Naive thymus-derived CD8-positive, alpha-beta T cell (primary cell): ENCODE results near the gene RNASE12. TPM values are rescaled to one million over a fixed set of nuclear protein-coding genes. Genes with fewer than 3 reads are reported as not detected.
"Not testable (repeated sequence)": the region's sequence is repeated elsewhere in the genome, so short reads cannot be mapped to it uniquely, and the experiment has no call there.

Experiments
- ATAC-seq, 2 donors: fragments of 150-1000 bp; cut with Tn5 transposase in 1 of 2; sonication (Bioruptor Pico), chemical (Tn5 transposase) in 1 of 2; 1 replicate in 1 of 2; 2 replicates in 1 of 2; pipeline ENCODE4 v1.10.0; 2021; ENCODE audit warnings: mild to moderate bottlenecking in 2 of 2, moderate library complexity in 2 of 2
- POLR2A ChIA-PET: fragments of 350-600 bp; sonication (Branson Sonifier 250); formaldehyde crosslinking; loops from one replicate; lab custom pipeline; 2021; ENCODE audit warnings: antibody characterized with exemption; lab: Charles Lee
- DNase-seq, 10 donors: peaks; one replicate each; pipeline versions ENCODE4 v3.0.0 to v3.0.0-alpha.2; 2020 to 2022
- H3K27ac Mint-ChIP-seq, 10 donors: one replicate each; pipeline ENCODE4 v1.8.0; 2020 to 2022; ENCODE audit warnings: mild to moderate bottlenecking in 10 of 10, mixed read lengths in 10 of 10, moderate library complexity in 4 of 10, inconsistent platforms in 1 of 10
- H3K27me3 Mint-ChIP-seq, 5 donors: one replicate each; pipeline ENCODE4 v1.8.0; 2021 to 2022; ENCODE audit warnings: mixed read lengths in 5 of 5
- H3K36me3 Mint-ChIP-seq, 3 donors: one replicate each; pipeline ENCODE4 v1.8.0; 2020 to 2022; ENCODE audit warnings: mixed read lengths in 3 of 3, mild to moderate bottlenecking in 2 of 3, inconsistent platforms in 1 of 3
- H3K4me1 Mint-ChIP-seq, 4 donors: one replicate each; pipeline ENCODE4 v1.8.0; 2021 to 2022; ENCODE audit warnings: mixed read lengths in 4 of 4
- H3K4me3 Mint-ChIP-seq, 10 donors: one replicate each; pipeline ENCODE4 v1.8.0; 2020 to 2022; ENCODE audit warnings: mild to moderate bottlenecking in 10 of 10, mixed read lengths in 10 of 10, moderate library complexity in 6 of 10, inconsistent platforms in 1 of 10
- H3K9me3 Mint-ChIP-seq, 9 donors: one replicate each; pipeline ENCODE4 v1.8.0; 2020 to 2022; ENCODE audit warnings: mixed read lengths in 9 of 9, mild to moderate bottlenecking in 3 of 9, inconsistent platforms in 1 of 9, moderate library complexity in 1 of 9
- polyA plus RNA-seq, 3 donors: library from polyadenylated mRNA; unstranded; fragments of 300-500 nt; fragmentation: Illumina TruSeq; gene quantifications; one replicate each; pipeline ENCODE4 v1.2.3, GENCODE V29; 2021
- total RNA-seq, 8 experiments: library from RNA in 2 of 8; stranded (reverse) in 2 of 8; gene quantifications; one replicate each; pipeline ENCODE4 v1.2.3 and lab custom pipeline; 2021 to 2026

RNASE12 gene
- total and polyA plus RNA-seq, 5 experiments from 2014 or later = not detected

- H3K36me3 Mint-ChIP-seq = peaks cover 0 to 8% (median 0%) of the 10 kb centered on the region in 3 donors
- DNase-seq (no peak), ATAC-seq (no peak)
- POLR2A ChIA-PET = no interaction called here
- H3K4me3 Mint-ChIP-seq = no peak overlapping the region
- H3K4me1 Mint-ChIP-seq = peaks cover 3 to 11% (median 9%) of the 10 kb centered on the region in 4 donors
- no peaks in the 10 kb centered on the region for H3K27me3 Mint-ChIP-seq
- no peak overlapping the region for H3K27ac Mint-ChIP-seq
- peaks cover 0 to 28% (median 10%) of the 10 kb centered on the region in 9 donors for H3K9me3 Mint-ChIP-seq
Measured at GRCh38 chr14:20569066-20569465, 22.1 kb downstream of the RNASE12 start.

- Mint-ChIP-seq H3K27ac (no peak overlapping the region), H3K36me3 (peaks cover 0 to 8% (median 0%) of the 10 kb centered on the region in 3 donors), H3K4me3 (no peak overlapping the region), H3K27me3 (no peaks in the 10 kb centered on the region), H3K9me3 (peaks cover 0 to 28% (median 10%) of the 10 kb centered on the region in 9 donors), H3K4me1 (peaks cover 3 to 11% (median 9%) of the 10 kb centered on the region in 4 donors)
- DNase-seq (no peak), ATAC-seq (no peak)
- POLR2A ChIA-PET = no interaction called here
Measured at GRCh38 chr14:20568393-20568792, 22.8 kb downstream of the RNASE12 start.

DNA sequence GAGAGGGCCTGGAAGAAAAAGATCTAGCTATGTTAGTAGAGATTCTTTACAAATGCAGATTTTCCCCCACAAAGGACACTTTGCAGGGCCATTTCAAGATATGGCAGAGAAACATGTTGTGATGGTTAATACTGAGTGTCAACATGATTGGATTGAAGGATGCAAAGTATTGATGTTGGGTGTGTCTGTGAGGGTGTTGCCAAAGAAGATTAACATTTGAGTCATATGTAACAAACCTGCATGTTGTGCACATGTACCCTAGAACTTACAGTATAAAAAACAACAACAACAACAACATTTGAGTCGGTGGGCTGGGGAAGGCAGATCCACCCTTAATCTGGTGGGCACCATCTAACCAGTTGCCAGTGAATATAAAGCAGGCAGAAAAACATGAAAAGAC lies 24.0 kb downstream of the RNASE12 start:
- POLR2A ChIA-PET, H3K27me3 Mint-ChIP-seq, ATAC-seq: not testable (repeated sequence)

GRCh38 chr14:20564501-20564997 lies 26.6 kb downstream of the RNASE12 start:
- Mint-ChIP-seq H3K9me3 (peaks cover 0 to 21% (median 10%) of the 10 kb centered on the region in 9 donors), H3K36me3 (peaks cover 0 to 8% (median 0%) of the 10 kb centered on the region in 3 donors), H3K4me1 (peaks cover 3 to 11% (median 9%) of the 10 kb centered on the region in 4 donors), H3K27ac (no peak overlapping the region), H3K4me3 (no peak overlapping the region), H3K27me3 (no peaks in the 10 kb centered on the region)
- POLR2A ChIA-PET = no interaction called here
- DNase-seq (no peak), ATAC-seq (no peak)

More for the DNA sequence above, 24.0 kb downstream of the RNASE12 start:
- not testable (repeated sequence) for H3K36me3 Mint-ChIP-seq, H3K4me3 Mint-ChIP-seq, DNase-seq, H3K27ac Mint-ChIP-seq
- Mint-ChIP-seq H3K9me3 (peaks cover 0 to 28% (median 10%) of the 10 kb centered on the region in 9 donors), H3K4me1 (peaks cover 3 to 11% (median 9%) of the 10 kb centered on the region in 4 donors)

GRCh38 chr14:20563971-20564370 lies 27.2 kb downstream of the RNASE12 start:
- H3K4me3 Mint-ChIP-seq = no peak overlapping the region
- H3K27me3 Mint-ChIP-seq = peaks cover 0 to 1% (median 0%) of the 10 kb centered on the region in 5 donors
- peaks cover 0 to 18% (median 9%) of the 10 kb centered on the region in 9 donors for H3K9me3 Mint-ChIP-seq
- H3K36me3 Mint-ChIP-seq = peaks cover 0 to 6% (median 0%) of the 10 kb centered on the region in 3 donors
- peaks cover 4 to 11% (median 9%) of the 10 kb centered on the region in 4 donors for H3K4me1 Mint-ChIP-seq
- no peak overlapping the region for H3K27ac Mint-ChIP-seq
- POLR2A ChIA-PET = no interaction called here
- no peak for ATAC-seq
- no peak for DNase-seq

DNA sequence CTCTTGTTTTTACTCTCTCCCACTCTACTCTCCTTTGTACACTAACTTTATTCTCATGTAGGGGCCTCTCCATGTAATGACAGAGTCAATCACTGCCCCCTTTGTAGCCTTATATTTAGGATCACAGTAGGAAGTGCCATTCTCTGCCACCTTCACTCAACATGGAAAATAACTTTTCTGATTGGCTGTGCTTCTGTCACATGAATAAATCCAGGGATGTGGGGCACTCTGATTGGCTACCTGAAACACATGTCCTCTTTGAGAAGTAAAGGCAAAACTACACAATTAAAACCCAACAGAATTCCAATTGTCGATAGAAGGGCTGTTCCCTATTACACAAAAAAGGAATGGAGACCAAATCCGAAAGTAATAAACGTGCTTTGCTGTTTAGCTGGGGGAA lies 30.2 kb downstream of the RNASE12 start, which contains the start of gene RNASE9:
Gene RNASE9 (minus strand): TSS at position 87 of the 400 bp plus-strand sequence.
- Mint-ChIP-seq H3K27me3 (peaks cover 0 to 5% (median 4%) of the 10 kb centered on the region in 5 donors), H3K4me1 (peaks cover 0 to 1% (median 0%) of the 10 kb centered on the region in 4 donors), H3K36me3 (no peaks in the 10 kb centered on the region), H3K4me3 (no peak within 1 kb of the TSS), H3K9me3 (no peaks in the 10 kb centered on the region), H3K27ac (no peak within 1 kb of the TSS)
- DNase-seq (no peak), ATAC-seq (no peak)
- POLR2A ChIA-PET = no interaction called here

GRCh38 chr14:20559461-20559904 lies 31.7 kb downstream of the RNASE12 start:
- peaks cover 0 to 5% (median 4%) of the 10 kb centered on the region in 5 donors for H3K27me3 Mint-ChIP-seq
- peaks cover 0 to 1% (median 0%) of the 10 kb centered on the region in 4 donors for H3K4me1 Mint-ChIP-seq
- H3K9me3 Mint-ChIP-seq = no peaks in the 10 kb centered on the region
- no peak overlapping the region for H3K27ac Mint-ChIP-seq
- DNase-seq = no peak
- no peak for ATAC-seq
- H3K36me3 Mint-ChIP-seq = no peaks in the 10 kb centered on the region
- H3K4me3 Mint-ChIP-seq = no peak overlapping the region
- POLR2A ChIA-PET = interaction anchor here (0.5 kb wide), 1 partner anchor 69 kb away, joined by 3 read pairs; no protein-coding TSS in a partner anchor

- H3K9me3 Mint-ChIP-seq = no peaks in the 10 kb centered on the region
- no peak overlapping the region for H3K4me3 Mint-ChIP-seq
- DNase-seq (no peak), ATAC-seq (no peak)
- no peak overlapping the region for H3K27ac Mint-ChIP-seq
- no peaks in the 10 kb centered on the region for H3K36me3 Mint-ChIP-seq
- H3K27me3 Mint-ChIP-seq = peaks cover 0 to 7% (median 4%) of the 10 kb centered on the region in 5 donors
- peaks cover 0 to 1% (median 0%) of the 10 kb centered on the region in 4 donors for H3K4me1 Mint-ChIP-seq
- POLR2A ChIA-PET = no interaction called here
Measured at GRCh38 chr14:20557212-20557542, 34.0 kb downstream of the RNASE12 start.

- POLR2A ChIA-PET = no interaction called here
- DNase-seq = no peak
- no peaks in the 10 kb centered on the region for H3K9me3 Mint-ChIP-seq
- peaks cover 0 to 1% (median 0%) of the 10 kb centered on the region in 4 donors for H3K4me1 Mint-ChIP-seq
- no peaks in the 10 kb centered on the region for H3K36me3 Mint-ChIP-seq
- no peak overlapping the region for H3K4me3 Mint-ChIP-seq
- no peak overlapping the region for H3K27ac Mint-ChIP-seq
- peaks cover 0 to 7% (median 4%) of the 10 kb centered on the region in 5 donors for H3K27me3 Mint-ChIP-seq
- ATAC-seq = no peak
Measured at GRCh38 chr14:20556500-20557211, 34.5 kb downstream of the RNASE12 start.

DNA sequence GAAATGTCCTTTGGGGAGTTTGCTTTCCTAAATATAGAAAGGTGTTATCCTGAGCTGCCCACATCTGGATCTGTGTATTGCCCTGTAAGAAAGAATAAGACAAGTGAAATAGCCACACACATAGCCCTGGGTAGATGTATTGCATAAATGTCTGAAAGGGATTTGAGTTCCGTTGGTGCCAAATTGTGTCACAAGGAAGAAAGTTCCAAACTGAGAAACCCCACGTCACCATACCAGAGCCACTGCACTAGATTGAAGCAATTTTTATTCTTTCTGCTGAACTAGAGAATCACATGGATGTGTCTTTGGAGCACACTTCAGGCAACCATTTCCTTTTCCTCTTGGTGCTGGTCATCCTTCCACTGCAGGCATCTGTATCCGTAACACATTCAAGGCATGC lies 35.3 kb downstream of the RNASE12 start:
- no peak overlapping the region for H3K4me3 Mint-ChIP-seq
- peaks cover 0 to 1% (median 0%) of the 10 kb centered on the region in 4 donors for H3K4me1 Mint-ChIP-seq
- H3K27ac Mint-ChIP-seq = no peak overlapping the region
- ATAC-seq = no peak
- H3K36me3 Mint-ChIP-seq = no peaks in the 10 kb centered on the region
- DNase-seq = no peak
- POLR2A ChIA-PET = no interaction called here
- H3K9me3 Mint-ChIP-seq = no peaks in the 10 kb centered on the region
- peaks cover 0 to 7% (median 4%) of the 10 kb centered on the region in 5 donors for H3K27me3 Mint-ChIP-seq

- no peak for DNase-seq
- Mint-ChIP-seq H3K4me1 (no peaks in the 10 kb centered on the region), H3K27me3 (peaks cover 0 to 6% (median 2%) of the 10 kb centered on the region in 5 donors), H3K9me3 (no peaks in the 10 kb centered on the region), H3K4me3 (no peak overlapping the region), H3K36me3 (no peaks in the 10 kb centered on the region), H3K27ac (no peak overlapping the region)
- no peak for ATAC-seq
- POLR2A ChIA-PET = no interaction called here
Measured at GRCh38 chr14:20553024-20553423, 38.2 kb downstream of the RNASE12 start.

DNA sequence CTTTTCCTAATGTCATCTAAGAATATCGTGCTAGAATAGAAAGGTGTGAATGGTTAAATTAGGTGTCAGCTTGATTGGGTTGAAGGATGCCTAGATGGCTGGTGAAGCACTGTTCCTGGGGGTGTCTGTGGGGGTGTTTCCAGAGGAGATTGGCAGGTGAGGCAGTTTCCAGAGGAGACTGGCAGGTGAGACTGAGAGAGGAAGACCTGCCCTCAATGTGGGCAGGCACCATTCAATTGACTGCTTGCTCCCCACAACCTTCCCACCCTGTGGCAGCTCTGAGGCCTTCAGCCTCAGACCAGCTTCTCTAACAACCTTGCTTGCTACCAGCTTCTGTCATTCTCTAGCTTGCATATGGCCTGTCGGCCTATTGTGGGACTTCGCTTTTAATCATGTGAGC lies 39.6 kb downstream of the RNASE12 start:
- Mint-ChIP-seq H3K9me3 (no peaks in the 10 kb centered on the region), H3K27me3 (peaks cover 0 to 3% (median 2%) of the 10 kb centered on the region in 5 donors), H3K36me3 (no peaks in the 10 kb centered on the region), H3K4me1 (peaks cover 0 to 1% (median 0%) of the 10 kb centered on the region in 4 donors), H3K27ac (no peak overlapping the region), H3K4me3 (no peak overlapping the region)
- POLR2A ChIA-PET = no interaction called here
- DNase-seq (no peak), ATAC-seq (no peak)

DNA sequence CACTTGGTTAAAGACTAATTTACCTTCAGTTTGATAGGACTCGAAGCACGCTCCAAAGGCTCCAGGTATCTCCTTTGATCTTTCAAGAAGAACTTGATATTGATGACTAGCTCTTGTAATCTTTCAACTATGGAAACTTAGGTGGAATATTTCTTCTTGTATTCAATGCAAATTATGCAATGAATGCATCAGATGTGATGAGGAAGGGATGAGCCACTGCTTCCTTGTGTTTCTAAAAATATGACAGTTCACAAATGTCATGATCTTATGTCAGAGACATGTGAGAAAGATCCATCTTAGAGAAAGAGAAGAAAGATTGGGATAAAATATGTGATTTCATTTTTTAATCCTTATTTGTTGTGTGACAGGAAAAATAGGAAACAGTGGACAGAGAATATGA lies 40.2 kb downstream of the RNASE12 start:
- no peak overlapping the region for H3K27ac Mint-ChIP-seq
- H3K9me3 Mint-ChIP-seq = no peaks in the 10 kb centered on the region
- POLR2A ChIA-PET = no interaction called here
- H3K4me1 Mint-ChIP-seq = peaks cover 0 to 1% (median 0%) of the 10 kb centered on the region in 4 donors
- DNase-seq (no peak), ATAC-seq (no peak)
- peaks cover 0 to 3% (median 2%) of the 10 kb centered on the region in 5 donors for H3K27me3 Mint-ChIP-seq
- no peak overlapping the region for H3K4me3 Mint-ChIP-seq
- no peaks in the 10 kb centered on the region for H3K36me3 Mint-ChIP-seq
